NCI-H526 (cell line): ENCODE measurements around the gene ABI2.
"Not testable (repeated sequence)": the region's sequence is repeated elsewhere in the genome, so short reads cannot be mapped to it uniquely, and the experiment has no call there.

Experiments used
- DNase-seq, 2 experiments: peaks; one replicate each; lab custom pipeline; 2025; lab: John Stamatoyannopoulos, UW

ABI2 gene

DNA sequence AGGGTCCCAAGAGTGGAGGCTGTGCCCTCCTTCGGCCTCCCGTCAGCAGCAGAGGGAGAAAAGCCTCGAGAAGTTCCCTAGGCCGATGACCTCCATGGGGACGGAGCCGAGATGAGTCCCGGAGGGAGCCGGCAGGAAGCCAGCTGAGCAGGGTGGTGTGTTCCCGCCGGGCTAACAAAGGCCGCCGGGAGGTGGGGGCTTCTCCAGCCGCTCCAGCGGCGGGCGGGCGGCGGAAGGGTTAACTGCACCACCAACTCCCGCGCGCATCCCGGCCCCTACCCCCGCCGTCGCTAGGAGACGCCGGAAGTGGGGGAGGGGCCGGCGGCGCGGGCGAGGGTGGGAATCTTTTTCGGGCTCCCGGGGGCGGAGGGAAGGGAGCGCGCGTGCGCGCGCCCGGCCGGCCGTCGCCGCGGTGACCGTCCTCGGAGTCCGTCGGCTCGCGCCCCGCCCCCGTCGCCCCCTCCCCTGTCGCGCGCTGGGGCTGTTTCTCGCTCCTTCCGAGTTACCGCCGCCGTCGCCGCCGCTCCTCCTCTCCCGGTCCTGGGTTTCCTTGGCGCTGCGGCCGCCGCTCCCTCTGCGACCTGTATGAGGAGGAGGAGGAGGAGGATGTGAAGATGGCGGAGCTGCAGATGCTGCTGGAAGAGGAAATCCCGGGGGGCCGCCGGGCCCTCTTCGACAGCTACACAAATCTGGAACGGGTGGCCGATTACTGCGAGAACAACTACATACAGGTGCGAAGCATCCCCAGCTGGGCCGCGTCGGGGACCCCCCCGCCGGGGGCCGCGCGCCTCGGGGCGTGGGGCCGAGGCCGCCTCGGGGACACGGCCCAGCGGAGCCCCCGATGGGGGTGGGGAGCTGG is at the start of gene ABI2:
ABI2 (plus strand) TSS at position 494 of the 859 bp plus-strand sequence; CDS start at position 615, 121 bp downstream.
- peak; percentile 74 to 96 for DNase-seq

DNA sequence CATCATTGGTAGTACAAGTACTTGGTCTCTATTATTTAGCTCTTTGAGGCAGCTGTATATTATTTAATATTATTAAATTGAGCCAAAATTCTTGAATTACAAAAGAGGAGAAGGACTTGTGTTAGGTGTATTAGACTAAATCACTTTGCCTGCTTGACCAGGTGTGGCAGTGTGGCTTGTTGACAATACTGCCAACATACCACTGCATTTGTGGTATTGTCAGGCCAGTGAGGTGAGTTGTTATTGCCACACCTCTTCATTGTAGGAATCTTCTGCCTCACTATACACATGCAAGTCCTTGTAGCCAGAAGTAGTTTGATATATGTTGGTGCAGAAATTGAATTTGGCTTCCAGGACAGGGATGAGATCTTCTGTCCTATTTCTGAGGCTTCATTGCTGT is 48.9 kb upstream of the ABI2 start:
- DNase-seq, result no peak

DNA sequence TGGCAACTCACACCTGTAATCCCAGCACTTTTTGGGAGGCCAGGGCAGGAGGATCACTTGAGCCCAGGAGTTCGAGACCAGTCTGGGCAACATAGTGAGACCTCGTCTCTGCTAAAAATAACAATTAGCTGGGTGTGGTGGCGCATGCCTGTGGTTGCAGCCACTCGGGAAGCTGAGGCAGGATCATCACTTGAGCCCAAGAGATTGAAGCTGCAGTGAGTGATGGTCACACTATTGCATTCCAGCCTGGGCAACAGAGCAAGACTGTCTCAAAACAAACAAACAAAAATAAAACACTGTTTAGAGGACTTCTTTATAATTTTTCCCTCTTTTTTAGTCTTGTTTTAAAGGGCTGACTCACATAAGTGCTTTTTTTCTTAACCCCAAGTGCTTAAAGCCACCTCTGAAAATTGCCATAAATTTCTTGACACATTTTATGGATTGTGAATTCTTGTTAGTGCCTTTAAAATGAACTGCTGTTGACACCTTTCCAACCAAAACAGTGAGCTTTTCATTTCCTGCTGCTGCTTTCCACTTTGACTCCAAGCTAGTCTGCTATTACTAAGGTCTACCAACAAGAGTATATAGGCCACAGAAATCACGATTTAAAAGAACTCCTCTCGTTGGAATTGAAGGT is 47.6 kb upstream of the ABI2 start:
- no peak for DNase-seq

DNA sequence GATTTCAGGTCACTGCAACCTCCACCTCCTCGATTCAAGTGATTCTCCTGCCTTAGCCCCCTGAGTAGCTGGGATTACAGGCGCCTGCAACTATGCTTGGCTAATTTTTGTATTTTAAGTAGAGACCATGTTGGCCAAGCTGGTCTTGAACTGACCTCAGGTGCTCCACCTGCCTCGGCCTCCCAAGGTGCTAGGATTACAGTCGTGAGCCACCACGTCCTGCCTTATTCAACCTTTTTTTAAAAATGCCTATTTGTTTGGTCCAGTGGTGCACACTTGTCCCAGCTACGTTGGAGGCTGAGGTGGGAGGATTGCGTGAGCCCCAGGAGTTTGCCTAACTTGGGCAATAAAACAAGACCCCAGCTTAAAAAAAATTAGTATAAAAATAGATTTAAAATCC is 46.1 kb upstream of the ABI2 start:
- DNase-seq, result no peak

DNA sequence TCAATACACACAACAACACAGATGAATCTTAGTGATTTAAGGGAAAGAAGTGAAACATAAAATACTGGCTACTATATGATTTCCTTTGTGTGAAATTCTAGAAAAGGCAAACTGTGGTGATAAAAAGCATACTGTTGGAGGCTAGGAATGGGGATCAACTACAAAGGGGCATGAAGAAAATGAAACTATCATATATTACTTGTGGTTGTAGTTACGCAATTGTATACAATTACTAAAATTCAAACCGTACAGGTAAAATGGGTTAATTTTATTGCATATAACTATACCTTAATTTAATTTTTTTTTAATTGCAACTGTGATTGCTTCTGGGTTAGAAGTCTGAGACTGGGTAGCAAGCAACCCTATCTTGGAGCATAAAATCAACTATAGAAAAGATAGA is 41.7 kb upstream of the ABI2 start:
- no peak for DNase-seq

DNA sequence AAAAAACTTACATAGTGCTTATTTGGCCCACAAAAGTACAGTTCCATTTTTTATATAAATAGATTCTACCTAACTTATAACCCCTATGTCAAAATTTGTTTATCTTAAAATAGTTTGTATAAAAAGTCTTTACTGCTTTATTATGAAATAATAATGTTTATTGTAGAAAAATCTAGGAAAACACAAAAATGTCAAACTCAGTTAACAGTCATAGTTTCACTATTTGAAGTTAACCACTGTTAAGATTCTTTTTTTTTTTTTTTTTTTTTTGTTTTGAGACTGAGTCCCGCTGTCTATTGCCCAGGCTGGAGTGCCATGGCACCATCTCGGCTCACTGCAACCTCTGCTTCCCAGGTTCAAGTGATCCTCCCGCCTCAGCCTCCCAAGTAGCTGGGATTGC is 26.5 kb upstream of the ABI2 start:
- no peak for DNase-seq

DNA sequence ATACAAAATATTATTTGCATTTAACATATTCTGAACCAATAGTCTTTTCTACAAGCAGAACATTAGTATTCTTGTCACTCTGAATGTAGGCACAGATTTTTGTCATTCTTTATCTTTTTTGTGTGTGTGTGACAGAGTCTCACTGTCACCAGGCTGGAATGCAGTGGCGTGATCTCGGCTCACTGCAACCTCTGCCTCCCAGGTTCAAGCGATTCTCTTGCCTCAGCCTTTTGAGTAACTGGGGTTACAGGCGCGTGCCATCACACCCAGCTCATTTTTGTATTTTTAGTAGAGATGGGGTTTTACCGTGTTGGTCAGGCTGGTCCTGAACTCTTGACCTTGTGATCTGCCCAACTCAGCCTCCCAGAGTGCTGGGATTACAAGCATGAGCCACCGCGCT is 25.6 kb upstream of the ABI2 start:
- not testable (repeated sequence) for DNase-seq

DNA sequence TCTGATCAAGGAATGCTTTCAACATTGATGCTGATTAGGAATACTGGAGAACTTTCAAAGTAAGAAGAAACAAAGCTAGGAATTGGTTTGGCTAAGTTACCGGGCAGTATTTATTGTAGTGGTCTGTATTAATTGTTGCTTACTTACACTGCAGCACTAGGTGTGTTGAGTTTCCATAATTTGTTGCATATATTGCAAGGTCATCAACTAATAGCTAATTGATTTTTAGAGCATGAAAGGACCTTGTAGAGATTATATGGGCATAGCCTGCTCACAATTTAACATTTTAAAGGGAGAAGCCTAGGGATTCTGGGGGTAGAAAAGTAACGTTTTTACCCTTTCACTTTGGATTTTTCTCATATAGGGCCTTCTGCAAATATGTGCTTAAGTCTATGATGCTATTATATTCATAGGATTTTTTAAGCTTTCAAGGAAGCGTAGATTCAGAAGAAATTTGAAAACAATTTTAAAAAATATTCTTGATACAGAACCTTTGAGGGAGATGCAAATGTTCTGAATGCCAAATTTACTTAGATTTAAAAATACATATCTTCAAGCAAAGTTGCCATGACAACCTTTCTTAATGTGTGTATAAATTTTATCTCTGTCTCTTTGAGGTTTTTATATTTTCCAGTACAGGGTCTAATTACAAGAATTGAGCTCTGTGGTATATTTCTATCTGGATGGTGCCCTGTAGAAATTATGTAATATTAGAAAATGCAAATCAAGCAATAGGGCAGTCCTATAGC is 17.3 kb upstream of the ABI2 start:
- no peak for DNase-seq

DNA sequence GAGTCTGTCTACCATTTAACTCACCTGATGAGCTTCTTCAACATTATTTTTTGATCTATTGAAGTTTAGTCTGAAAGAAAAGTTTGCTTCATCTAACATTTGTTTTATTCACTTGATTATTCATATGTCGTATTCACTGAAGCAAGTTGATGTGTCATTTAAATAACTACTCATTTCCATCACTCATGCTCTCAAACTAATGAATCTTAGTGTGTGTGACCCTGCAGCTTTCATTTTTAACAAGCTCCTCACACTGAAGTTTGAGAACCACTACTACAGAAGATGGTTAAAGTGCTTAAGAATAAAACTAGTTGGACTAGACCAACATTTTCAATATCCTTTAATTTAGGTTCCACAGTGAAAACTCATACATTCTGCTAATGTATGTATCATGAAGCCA is 1.8 kb upstream of the ABI2 start:
- no peak for DNase-seq

DNA sequence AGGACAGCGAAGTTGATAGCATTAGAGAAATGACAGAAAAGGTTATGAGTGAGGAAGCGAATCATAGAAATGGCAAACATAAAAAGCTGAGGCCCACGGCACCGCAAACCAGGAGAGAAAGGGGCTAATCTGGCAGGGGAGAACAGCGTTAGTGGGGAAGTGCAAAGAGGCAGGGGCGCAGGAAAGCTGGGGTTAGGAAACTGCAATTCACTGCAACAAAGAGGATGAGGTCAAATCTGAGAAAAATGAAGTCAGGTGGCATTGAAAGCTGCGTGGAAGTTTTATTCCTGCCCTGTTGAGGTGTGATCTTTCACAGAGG is 653 bp upstream of the ABI2 start:
- peak in 1 of 2 experiments; percentile 58 for DNase-seq

DNA sequence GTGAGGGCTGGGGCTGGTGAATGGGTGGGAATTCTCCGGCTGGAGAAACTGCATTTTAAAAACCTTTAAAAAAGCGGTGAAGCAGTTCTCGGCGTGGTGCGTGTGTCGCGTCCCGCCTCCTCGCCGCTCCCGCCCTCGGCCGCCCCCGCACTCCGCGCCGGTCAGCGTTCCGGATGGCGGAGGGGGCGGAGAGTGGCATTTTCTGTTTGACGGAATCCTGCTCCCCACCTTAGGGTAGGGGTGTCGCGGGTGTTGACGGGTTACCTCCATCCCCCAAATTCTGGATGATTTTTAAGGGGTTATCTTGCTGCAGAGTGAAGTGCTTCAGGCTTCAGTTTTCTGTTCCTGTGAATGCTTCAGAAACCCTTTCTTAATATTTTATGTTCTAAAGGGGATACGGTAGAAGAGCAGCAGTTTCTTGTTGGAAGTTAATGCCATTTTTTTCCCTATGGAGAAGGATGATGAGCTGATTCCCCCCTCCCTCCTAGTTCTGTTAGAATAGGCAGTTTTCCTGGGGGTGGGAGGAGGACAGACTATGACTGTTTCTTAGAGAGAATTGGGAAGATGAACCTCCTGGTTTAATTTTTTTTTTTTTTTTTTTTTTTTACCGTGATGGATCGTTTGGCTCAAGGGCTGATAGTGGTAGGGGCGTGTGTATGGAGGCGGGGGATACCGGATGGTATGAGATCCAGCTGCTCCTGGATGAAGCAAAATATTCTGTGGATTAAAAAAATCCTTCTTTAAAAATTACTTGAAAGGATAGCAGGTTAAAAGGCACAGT is 756 bp downstream of the ABI2 start:
- DNase-seq, result peak; percentile 30 to 71

DNA sequence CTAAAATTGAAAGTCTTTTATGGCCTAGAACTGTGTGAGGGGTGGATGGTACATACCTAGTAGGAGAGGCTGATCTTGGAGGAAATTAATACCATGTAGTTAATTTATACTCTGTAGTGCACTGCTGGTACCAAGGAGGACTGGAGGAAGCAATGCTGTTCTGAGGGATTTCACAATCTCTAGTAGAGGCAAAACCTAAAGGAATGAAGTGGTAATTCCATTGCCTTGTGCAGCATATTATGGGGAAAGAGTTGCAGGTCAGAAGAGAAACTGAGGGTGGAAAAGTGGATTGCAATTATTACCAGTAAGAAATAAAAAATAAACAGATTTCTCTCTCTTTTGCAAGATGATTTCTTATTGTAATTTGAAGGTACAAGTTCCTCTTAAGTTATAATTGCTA is 2.2 kb downstream of the ABI2 start:
- peak in 1 of 2 experiments; percentile 24 for DNase-seq

DNA sequence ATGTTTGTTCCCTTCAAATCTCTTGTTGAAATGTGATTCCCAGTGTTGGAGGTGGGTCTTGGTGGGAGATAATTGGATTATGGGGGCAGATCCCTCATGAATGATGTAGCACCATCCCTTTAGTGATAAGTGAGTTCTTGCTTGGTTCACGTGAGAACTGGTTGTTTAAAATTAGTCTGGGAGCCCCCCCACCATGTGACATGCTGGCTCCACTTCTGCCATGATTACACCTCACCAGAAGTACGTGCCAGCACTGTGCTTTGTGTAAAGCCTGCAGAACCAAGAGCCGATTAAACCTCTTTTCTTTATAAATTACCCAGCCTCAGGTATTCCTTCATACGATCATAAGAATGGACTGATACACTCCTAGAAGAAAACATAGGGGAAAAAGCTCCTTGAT is 10.1 kb downstream of the ABI2 start:
- DNase-seq, result no peak

DNA sequence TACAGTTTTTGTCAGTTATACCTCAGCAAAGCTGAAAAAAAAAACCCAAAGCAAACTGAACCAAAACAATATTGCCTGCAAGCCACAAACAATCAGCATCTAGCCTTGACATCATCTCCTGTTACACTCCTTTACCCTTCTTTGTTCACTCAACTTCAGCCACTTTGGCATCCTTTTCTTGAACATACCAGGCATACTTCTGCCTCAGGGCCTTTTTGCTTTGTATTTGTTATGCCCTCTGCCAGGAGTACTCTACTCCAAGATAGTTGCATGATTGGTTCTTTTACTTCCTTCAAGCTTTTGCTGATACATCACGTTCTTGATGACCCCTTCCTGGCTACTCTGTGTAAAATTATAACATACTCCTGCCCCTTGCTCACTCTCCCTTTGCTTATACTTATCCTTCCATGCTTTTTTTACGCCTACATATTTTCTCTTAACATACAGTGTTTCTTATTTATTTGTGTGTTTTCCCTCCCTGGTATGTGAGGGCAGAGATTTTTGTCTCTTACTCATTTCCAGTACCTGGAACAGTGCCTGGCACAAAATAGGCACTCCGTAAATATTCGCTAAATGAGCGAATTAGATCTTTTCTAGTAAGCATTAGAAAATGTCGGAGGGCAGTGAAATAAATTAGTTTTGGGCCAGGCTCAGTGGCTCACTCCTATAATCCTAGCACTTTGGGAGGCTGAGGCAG is 12.7 kb downstream of the ABI2 start:
- DNase-seq, result no peak

DNA sequence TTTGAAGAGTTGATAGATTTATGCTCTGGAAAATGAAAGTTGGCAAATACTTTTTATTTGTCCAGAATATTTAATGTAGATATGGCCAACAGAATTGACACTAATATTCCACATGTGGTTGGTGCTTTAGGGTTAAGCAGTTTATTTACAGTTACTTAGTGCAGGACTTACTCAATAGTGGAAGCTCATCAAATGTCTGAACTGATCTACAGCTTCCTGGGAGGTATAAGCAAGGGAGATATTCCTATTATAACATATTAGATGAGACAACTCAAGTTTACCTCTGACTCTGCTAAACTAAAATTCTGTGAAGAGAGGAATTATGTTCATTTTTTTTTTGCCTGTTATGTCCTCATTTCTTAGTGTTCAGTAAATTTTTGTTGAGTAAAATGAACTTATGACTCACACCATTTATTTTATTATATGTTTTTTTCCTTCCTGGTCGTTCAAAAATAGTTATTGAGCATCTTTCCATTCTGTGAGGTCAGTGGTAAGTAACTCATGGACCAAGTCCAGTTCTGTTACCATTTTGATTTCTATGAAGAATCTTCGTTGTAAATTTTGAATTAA is 13.6 kb downstream of the ABI2 start:
- DNase-seq, result no peak

DNA sequence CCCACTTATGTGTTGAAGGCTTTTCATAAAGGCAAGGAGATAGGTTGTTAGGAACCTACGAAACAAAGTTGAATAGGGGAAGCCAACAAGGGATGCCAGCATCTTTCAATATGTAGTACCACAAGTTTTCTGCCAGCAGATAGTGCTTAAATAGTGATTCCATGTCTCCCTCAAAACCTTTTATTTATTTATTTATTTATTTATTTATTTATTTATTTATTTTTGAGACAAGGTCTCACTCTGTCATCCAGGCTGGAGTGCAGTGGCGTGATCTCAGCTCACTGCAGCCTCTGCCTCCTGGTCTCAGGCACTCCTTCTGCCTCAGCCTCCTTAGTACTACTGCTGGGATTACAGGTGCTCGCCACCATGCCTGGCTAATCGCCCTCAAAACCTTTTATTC is 14.2 kb downstream of the ABI2 start:
- not testable (repeated sequence) for DNase-seq

DNA sequence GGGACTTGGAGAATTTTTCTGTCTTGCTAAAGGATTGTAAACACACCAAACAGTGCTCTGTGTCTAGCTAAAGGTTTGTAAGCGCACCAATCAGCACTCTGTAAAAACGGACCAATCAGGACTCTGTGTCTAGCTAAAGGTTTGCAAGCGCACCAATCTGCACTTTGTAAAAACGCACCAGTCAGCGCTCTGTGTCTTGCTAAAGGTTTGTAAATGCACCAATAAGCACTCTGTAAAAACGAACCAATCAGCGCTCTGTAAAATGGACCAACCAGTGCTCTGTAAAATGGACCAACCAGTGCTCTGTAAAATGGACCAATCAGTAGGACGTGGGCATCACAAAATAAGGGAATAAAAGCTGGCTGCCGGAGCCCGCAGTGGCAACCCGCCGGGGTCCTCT is 16.5 kb downstream of the ABI2 start:
- no peak for DNase-seq

DNA sequence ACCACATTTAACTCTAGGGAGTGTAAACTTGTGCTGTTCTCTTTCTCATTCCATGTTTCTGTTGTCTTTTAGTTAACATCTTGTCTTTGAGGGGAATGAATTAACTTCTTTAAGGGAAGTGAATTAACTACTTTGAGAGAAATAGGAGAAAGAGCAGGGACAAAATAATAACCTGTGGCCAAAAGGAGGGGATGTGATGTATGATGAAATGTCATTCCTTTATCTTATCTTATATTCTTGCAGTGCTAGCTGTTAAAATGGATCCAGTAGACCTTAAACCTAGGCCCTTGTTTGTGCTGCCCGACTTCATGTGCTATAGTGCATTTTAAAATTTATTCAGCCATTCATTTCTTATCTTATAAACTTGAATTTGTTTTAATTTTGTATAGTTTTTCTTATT is 18.4 kb downstream of the ABI2 start:
- DNase-seq, result no peak

DNA sequence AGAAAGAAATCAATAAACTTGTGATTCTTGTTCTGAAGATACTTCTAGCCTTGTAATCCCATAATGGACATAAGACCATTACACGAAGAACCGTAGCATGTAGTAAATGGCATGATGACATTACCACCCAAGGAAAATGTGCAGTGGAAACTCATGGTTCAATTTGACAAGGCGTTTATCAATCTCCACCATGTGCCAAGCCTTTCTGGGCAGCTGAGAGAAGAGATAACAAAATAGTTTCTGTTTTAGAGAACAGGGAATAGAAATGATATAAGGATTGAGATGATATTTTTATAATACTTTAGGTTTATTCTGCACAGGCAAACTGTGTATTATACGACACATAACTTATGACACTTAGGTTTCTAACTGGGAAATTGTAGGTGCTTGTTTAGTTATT is 19.2 kb downstream of the ABI2 start:
- DNase-seq, result no peak

DNA sequence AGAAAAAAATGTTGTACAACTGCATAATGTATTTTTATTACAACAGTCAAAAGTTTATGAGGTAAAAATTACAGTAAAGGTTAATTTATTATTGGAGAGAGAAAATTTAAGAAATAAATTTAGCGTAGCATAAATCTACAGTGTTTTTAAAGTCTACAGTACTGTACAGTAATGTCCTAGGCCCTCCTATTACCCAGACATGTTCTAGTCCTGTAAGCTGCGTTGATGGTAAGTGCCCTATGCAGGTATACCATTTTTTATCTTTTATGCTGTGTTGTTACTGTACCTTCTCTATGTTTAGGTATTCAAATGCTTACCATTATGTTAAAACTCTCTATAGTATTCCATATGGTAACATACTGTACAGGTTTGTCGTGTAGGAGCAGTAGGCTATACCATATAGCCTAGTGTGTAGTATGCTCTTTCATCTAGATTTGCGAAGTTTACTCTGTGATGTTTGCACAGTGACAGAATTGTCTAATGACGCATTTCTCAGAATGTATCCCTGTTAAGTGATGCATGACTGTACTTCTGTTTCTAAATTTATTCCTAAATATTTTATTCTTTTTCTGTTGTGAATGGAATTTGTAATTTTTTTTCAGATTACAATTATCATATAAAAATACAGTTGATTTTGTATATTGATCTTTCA is 24.5 kb downstream of the ABI2 start:
- DNase-seq, result no peak

DNA sequence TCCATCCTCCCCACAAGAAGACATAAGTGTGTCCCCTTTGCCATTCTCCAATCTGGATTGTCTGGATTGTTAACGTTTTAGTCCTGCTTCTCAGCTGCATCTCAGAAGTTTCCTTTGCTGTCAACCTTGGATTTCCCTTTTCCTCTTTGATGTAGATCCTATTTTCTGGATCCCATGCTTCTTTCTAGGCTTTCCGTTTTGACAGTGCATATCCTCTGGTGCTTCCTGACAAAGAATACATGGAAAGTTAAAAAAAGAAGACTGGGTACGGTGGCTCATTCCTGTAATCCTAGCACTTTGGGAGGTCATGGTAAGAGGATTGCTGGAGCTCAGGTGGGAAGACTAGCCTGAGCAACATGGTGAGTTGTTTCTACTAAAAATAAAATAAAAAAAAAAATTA is 26.8 kb downstream of the ABI2 start:
- no peak for DNase-seq
